HepG2 (cell line): Measurements from ENCODE around the gene PARN.

Experiments used
- ATAD3A ChIP-seq: sonication (generic); formaldehyde crosslinking; IDR thresholded peaks from 2 replicates; pipeline ENCODE4 v1.4.0; 2020; ENCODE audit warnings: missing genetic modification reagents
- HMG20A ChIP-seq: IDR thresholded peaks from 2 replicates; pipeline ENCODE4 v1.6.1; 2016; ENCODE audit warnings: borderline replicate concordance
- KLF6 ChIP-seq: IDR thresholded peaks from 2 replicates; pipeline ENCODE4 v1.8.0; 2016; ENCODE audit warnings: missing biosample characterization, missing genetic modification reagents
- POLR2A ChIP-seq, 2 experiments: IDR thresholded peaks; 2 replicates each; pipeline ENCODE4 v1.6.1; 2011; ENCODE audit warnings: low read depth in 2 of 2, low read length in 2 of 2, mild to moderate bottlenecking in 1 of 2, moderate library complexity in 1 of 2; ENCODE audit not compliant: insufficient read depth in 1 of 2
- ZC3H4 ChIP-seq: sonication (generic); formaldehyde crosslinking; IDR thresholded peaks from 2 replicates; pipeline ENCODE4 v1.4.0; 2020; ENCODE audit warnings: missing genetic modification reagents, borderline replicate concordance
- TF ChIP-seq, protein P1 (sequence below): sonication (generic); formaldehyde crosslinking; IDR thresholded peaks from 2 replicates; pipeline ENCODE4 v1.4.0; 2020; ENCODE audit warnings: missing genetic modification reagents
- TF ChIP-seq, protein P2 (sequence below): sonication (generic); formaldehyde crosslinking; IDR thresholded peaks from 2 replicates; pipeline ENCODE4 v1.5.0; 2020; ENCODE audit warnings: mild to moderate bottlenecking, missing genetic modification reagents, borderline replicate concordance
- TF ChIP-seq, protein P3 (sequence below): sonication (generic); formaldehyde crosslinking; IDR thresholded peaks from 2 replicates; pipeline ENCODE4 v1.5.0; 2020; ENCODE audit warnings: mild to moderate bottlenecking, missing genetic modification reagents, moderate library complexity
- TF ChIP-seq, protein P4 (sequence below), 2 experiments: sonication (generic) in 1 of 2; formaldehyde crosslinking in 1 of 2; IDR thresholded peaks; 2 replicates each; pipeline versions ENCODE4 v1.5.1 to v1.6.1; 2011 to 2020; ENCODE audit warnings: borderline replicate concordance in 1 of 2, low read depth in 1 of 2, low read length in 1 of 2, mild to moderate bottlenecking in 1 of 2, missing genetic modification reagents in 1 of 2, moderate library complexity in 1 of 2
- TF ChIP-seq, protein P5 (sequence below), 2 experiments: fragments of 450-650 bp in 1 of 2; sonication (generic) in 1 of 2; formaldehyde crosslinking in 1 of 2; IDR thresholded peaks; 2 replicates each; pipeline versions ENCODE4 v1.6.1 to v1.8.0; 2016 to 2022; ENCODE audit warnings: antibody characterized with exemption in 1 of 2, mild to moderate bottlenecking in 1 of 2, missing genetic modification reagents in 1 of 2

DNA sequence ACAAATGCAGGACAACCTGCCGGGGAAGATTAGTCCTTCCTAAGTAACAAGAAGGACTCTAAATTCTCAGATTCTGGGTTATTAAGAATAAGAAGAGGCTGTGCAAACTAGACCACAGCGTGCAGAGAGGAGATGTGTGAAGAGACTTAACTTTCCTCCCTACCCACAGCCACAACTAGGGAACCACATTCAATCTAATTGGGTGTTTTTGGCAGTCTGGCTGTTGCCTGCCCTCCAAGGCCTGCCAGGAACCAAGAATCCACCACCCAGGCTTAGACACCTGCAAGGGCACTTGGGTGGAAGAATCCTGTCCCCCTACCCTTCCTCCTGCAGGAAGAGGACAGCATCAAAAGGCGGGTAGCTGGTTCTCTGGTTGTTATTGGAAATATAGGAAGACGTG, 202.0 kb downstream of the PARN start:
- TF ChIP-seq ZC3H4 (no peak), HMG20A (CRISPR knock-in tag) (no peak), ATAD3A (CRISPR knock-in tag) (no peak), KLF6 (no peak), POLR2A (IDR thresholded peaks at IDR 0.05; ENCODE audit: insufficient read depth in 1 of 2, low read depth in 2 of 2, low read length in 2 of 2) (no peak)
- TF ChIP-seq, protein P1, sequence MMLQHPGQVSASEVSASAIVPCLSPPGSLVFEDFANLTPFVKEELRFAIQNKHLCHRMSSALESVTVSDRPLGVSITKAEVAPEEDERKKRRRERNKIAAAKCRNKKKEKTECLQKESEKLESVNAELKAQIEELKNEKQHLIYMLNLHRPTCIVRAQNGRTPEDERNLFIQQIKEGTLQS, result no peak
- TF ChIP-seq, protein P2, sequence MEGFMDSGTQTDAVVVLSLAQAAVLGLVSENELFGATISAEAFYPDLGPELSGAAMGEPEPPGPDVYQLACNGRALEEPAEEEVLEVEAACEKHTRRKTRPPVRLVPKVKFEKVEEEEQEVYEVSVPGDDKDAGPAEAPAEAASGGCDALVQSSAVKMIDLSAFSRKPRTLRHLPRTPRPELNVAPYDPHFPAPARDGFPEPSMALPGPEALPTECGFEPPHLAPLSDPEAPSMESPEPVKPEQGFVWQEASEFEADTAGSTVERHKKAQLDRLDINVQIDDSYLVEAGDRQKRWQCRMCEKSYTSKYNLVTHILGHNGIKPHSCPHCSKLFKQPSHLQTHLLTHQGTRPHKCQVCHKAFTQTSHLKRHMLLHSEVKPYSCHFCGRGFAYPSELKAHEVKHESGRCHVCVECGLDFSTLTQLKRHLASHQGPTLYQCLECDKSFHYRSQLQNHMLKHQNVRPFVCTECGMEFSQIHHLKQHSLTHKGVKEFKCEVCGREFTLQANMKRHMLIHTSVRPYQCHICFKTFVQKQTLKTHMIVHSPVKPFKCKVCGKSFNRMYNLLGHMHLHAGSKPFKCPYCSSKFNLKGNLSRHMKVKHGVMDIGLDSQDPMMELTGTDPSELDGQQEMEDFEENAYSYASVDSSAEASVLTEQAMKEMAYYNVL, result no peak
- TF ChIP-seq, protein P3, sequence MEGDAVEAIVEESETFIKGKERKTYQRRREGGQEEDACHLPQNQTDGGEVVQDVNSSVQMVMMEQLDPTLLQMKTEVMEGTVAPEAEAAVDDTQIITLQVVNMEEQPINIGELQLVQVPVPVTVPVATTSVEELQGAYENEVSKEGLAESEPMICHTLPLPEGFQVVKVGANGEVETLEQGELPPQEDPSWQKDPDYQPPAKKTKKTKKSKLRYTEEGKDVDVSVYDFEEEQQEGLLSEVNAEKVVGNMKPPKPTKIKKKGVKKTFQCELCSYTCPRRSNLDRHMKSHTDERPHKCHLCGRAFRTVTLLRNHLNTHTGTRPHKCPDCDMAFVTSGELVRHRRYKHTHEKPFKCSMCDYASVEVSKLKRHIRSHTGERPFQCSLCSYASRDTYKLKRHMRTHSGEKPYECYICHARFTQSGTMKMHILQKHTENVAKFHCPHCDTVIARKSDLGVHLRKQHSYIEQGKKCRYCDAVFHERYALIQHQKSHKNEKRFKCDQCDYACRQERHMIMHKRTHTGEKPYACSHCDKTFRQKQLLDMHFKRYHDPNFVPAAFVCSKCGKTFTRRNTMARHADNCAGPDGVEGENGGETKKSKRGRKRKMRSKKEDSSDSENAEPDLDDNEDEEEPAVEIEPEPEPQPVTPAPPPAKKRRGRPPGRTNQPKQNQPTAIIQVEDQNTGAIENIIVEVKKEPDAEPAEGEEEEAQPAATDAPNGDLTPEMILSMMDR (CRISPR knock-in tag), result no peak
- TF ChIP-seq, protein P4, sequence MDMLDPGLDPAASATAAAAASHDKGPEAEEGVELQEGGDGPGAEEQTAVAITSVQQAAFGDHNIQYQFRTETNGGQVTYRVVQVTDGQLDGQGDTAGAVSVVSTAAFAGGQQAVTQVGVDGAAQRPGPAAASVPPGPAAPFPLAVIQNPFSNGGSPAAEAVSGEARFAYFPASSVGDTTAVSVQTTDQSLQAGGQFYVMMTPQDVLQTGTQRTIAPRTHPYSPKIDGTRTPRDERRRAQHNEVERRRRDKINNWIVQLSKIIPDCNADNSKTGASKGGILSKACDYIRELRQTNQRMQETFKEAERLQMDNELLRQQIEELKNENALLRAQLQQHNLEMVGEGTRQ (IDR thresholded peaks at IDR 0.05; ENCODE audit: low read depth, low read length), result no peak
- TF ChIP-seq, protein P4 (CRISPR knock-in tag; IDR thresholded peaks at IDR 0.05; ENCODE audit: borderline replicate concordance), result no peak
- TF ChIP-seq, protein P5, sequence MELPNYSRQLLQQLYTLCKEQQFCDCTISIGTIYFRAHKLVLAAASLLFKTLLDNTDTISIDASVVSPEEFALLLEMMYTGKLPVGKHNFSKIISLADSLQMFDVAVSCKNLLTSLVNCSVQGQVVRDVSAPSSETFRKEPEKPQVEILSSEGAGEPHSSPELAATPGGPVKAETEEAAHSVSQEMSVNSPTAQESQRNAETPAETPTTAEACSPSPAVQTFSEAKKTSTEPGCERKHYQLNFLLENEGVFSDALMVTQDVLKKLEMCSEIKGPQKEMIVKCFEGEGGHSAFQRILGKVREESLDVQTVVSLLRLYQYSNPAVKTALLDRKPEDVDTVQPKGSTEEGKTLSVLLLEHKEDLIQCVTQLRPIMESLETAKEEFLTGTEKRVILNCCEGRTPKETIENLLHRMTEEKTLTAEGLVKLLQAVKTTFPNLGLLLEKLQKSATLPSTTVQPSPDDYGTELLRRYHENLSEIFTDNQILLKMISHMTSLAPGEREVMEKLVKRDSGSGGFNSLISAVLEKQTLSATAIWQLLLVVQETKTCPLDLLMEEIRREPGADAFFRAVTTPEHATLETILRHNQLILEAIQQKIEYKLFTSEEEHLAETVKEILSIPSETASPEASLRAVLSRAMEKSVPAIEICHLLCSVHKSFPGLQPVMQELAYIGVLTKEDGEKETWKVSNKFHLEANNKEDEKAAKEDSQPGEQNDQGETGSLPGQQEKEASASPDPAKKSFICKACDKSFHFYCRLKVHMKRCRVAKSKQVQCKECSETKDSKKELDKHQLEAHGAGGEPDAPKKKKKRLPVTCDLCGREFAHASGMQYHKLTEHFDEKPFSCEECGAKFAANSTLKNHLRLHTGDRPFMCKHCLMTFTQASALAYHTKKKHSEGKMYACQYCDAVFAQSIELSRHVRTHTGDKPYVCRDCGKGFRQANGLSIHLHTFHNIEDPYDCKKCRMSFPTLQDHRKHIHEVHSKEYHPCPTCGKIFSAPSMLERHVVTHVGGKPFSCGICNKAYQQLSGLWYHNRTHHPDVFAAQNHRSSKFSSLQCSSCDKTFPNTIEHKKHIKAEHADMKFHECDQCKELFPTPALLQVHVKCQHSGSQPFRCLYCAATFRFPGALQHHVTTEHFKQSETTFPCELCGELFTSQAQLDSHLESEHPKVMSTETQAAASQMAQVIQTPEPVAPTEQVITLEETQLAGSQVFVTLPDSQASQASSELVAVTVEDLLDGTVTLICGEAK (IDR thresholded peaks at IDR 0.05), result no peak
- TF ChIP-seq, protein P5 (CRISPR knock-in tag; IDR thresholded peaks at IDR 0.05), result no peak
